Colon (tissue), 2 donors: ENCODE results near the gene DRD4.

Experiments
- FAIRE-seq: peaks from 2 replicates; lab custom pipeline; 2012; peaks lifted over from hg19 to GRCh38; lab: Jason Lieb, UNC
- donor health status: control.
- donor health status: control.

Gene DRD4

DNA sequence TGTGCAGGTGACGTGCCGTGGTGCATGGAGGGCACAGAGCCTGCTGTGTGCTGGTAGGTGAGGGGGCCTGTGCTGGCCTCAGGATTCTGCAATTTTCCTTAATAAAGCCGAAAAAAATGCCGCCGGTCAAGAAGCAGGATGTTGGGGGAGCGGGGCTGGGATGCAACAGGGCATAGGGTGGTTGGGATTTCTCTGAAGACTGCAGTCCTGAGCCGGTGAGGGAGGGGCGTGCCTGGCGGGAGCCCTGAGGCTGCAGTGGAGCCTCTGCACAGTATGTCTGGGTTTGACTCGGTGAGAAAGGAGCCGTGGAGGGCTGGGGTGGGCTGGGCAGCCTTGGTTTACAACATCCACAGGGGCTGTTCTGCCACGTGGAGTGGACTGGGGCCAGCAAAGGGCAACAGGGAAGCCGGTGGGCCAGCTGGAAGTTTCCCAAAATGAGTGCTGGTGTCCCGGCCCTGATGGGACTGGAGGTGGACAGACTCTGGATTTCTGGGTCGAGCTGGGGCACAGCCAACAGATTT is 13.7 kb upstream of the DRD4 start:
- FAIRE-seq, result no peak

DNA sequence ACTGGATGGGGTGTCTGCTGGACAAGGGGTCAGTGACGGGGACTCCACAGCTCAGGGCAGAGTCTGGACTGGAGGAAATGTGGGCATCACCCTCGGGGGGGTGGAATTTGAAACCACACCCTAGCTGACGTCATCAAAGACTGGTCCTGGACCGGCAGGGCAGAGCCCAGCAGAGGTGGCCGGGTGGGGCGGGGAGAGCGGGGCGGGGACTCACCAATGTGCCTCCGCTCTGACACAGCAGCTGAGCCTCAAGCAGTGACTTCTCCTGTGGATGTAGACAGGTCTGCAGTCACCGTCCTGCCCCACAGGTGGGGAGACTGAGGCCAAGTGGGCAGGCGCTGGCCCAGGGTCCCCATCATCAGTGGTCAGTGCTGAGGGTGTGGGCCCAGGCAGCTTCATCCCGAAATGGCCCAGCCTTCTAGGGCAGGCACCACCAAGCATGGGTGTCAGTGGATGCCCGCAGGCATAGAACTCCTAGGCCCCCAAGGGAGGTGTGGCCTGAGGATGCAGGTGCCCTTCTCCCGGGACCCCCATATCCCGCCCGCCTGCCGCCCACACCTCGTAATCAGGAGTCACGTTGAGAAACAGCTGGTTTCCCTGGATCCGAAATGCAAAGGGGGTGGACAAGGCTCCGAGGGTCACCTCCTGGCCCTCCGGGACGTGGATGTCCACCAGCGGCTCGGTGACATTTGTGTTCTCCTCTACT is 12.9 kb upstream of the DRD4 start:
- no peak for FAIRE-seq

DNA sequence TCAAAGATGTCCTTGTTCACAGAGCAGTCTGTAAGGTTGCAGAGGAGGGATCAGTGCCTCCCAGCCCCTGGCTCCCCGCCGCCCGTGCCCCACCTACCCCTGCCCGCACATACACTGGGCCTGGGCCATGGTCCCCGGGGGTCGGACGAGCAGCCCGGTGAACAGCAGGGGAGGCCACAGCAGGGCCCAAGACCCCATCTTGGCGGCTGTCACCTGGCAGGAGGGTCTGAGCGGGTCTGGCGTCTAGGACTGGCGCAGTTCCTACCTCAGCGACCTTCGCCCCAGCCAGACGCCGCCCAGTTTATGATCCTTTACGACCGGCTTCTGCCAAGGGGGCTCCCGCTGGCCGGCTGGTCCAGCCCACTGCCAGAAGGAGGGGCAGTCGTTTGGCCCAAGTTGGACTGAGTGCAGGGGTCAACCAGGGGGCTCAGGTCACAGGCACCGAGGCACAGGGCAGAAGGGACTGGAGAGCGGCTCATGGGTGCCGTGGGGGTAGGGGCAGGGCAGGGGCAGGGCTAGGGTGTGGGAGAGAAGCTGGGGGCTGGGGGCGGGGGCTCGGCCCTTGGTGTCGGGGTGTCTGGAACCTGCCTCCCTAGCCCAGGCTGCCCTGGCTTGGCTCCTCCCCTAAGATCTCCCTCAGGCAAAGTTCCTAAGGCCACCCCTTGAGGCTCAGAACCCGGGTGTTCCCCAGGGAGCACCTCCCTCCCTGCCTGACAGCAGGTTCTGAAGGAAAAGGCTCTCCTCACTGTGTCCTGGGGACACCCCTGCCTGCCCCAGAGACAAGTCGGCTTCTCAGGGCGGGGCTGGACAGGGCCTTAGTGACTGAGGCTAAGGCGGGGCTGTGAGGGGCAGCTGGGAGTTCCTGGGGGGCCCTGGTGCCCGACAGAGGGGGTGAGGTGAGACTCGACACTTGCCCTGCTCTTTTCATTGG is 12.1 kb upstream of the DRD4 start, which contains the start of gene CDHR5:
Gene CDHR5, minus strand, starts transcription at position 251 of the 931 bp plus-strand sequence. Its CDS starts 53 bp downstream, at position 198.
- no peak for FAIRE-seq

DNA sequence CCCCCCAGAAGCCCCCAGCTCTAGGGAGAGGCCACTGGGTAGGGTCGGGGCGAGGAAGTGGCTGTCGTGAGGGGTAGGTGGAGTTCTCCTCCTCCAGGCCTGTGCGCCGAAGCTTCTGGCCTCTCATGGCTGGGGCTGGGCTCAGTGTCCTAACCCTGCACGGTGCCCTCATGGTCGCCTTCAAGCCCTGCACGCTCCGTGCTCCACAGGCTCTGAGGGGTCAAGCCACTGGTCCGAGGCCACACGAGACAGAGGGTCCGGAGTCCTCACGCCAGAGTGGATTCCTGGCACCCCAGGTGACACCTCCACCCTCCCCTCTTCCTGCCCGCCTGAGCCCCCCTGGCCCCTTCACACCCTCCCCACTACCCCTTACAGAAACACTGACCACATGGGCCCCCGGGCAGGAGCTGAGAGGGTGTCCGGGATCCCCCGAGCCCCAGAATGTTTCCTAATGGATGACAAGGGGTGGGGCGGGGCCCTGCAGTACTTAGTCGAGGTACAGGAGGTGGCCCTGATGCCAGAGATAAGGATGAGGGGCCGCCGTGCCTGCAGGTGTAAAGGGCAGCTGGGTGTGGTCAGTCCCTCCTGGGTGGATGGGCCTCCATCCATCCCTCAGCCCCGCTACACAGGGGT is 11.3 kb upstream of the DRD4 start:
- FAIRE-seq, result no peak

DNA sequence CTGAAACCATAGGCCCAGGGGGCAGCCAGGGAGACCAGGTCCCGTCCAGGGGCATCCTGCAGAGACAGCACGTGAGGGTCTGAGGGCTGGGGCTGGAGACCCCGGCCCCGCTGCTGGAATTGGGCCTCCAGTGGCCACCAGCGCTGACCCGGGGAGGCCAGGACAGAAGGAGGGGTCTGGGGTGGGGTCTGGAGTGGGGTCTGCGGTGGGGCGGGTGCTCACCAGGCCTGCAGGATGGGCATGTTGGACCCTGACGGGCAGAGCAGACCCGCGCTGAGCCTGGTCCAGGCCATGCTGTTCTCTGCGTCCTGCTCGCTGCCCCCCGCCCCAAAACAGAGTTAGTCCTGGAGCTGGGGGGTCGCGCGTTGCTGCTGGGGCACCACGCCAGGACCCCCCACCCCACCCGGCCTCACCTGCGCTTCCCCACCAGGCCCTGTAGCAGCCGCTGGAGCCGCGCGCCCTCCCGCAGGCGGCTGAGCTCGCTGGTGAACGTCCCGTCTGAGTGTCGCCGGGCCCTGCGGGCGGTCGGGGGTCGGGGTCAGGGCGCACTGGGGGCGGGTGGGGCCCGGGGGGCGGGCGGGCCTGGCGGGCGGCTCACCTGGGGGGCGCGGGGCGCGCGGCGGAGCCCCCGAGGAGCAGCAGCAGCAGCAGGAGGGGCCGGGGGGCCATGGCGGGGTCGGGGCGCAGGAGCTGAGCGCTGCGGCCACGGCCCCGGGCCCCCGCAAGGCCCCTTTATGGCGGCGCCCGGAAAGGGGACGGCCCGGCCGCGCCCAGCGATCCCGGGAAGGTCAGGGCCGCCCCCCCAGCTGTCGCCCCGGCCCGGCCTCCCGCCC is 10.4 kb upstream of the DRD4 start, which contains the start of gene SCT:
Gene SCT, minus strand, starts transcription at position 707 of the 833 bp plus-strand sequence. Its CDS starts 38 bp downstream, at position 669.
- FAIRE-seq, result no peak

DNA sequence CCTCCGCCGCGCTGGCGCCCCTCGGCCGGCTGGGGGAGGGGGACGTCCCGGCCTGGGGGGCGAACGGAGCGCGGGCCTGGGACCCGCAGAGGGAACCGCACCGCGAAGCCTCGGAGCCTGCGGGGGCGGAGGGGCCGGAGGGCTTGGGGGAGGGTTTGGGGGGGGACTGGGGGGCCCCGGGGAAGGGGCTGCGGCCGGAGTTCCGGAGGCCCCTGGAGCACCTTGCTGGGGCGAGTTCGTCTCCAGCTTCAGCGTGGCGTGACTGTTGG is 9.8 kb upstream of the DRD4 start:
- no peak for FAIRE-seq

DNA sequence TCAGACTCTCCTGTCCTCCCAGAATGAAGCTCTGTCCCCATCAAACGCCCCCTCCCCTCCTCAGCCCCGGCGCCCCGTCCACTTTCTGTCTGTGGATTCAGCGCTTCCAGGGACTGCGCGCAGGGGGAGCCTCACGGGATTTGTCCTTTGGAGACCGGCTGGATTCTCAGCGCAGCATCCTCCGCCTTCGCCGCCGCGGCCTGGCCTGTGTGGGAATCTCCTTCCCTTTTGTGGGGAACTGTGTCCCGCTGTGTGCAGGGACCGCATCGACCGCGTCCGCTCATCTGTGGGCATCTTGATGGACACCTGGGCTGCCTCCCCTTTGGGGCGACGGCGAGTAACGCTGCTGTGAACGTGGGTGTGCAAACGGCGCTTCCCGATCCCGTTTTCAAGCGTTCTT is 9.0 kb upstream of the DRD4 start:
- no peak for FAIRE-seq

DNA sequence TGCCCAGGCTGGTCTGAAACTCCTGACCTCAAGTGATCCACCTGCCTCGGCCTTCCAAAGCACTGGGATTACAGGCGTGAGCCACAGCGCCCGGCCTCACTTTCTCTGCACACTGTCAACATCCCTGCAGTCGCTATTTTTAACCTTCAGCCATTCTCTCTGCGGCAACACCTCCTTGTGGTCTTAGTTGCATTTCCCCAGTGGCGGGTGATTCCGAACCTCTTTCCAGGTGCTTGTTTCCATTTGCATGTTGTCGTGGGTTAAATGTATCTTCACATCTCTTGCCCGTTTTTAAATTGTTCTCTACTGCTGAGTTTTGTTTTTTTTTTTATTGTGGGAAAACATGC is 7.9 kb upstream of the DRD4 start:
- FAIRE-seq, result no peak

DNA sequence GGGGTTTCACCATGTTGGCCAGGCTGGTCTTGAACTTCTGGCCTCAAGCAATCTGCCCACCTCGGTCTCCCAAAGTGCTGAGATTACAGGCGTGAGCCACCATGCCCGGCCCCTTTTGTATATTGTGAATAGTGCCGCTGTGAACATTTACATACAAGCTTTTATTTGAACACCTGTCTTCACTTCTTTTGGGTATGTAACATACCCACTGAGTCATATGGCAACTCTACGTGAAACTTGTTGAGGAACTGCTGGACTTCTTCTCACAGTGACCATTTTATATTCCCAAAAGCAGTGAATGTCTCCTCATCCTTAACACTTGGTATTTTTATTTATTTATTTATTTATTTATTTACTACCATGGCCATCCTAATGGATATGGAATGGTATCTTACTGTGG is 6.2 kb upstream of the DRD4 start:
- no peak for FAIRE-seq

DNA sequence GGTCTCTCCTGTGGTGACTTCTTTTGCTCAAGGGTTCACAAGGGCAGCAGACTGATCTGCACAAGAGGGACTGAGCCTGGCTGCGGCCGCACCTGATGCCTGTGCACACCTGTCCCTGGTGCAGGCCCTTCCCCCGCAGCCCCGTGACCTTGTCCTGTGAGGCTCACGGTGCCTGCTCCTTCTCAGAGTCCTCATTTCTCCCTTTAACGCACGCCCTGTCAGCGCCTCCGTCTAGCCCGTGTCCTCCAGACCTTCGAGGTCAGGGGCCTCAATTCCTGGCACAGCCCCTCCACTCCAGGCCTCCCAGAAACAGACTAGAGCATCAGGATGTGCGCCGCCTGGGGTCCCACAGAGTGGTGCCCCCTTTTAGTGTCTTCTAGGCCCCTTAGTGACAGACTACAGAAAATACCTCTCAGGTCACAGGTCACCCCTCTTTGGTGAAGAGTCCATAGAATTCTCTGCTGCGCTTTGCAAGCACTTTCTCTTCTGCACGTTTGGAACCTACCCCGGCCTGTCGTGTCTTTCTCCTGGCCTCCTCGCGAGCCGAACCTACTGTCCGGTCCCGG is 1.0 kb upstream of the DRD4 start:
- FAIRE-seq, result no peak

DNA sequence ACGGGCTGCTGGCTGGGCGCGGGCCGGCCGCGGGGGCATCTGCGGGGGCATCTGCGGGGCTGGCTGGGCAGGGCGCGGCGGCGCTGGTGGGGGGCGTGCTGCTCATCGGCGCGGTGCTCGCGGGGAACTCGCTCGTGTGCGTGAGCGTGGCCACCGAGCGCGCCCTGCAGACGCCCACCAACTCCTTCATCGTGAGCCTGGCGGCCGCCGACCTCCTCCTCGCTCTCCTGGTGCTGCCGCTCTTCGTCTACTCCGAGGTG is 194 bp downstream of the DRD4 start:
- FAIRE-seq, result no peak

DNA sequence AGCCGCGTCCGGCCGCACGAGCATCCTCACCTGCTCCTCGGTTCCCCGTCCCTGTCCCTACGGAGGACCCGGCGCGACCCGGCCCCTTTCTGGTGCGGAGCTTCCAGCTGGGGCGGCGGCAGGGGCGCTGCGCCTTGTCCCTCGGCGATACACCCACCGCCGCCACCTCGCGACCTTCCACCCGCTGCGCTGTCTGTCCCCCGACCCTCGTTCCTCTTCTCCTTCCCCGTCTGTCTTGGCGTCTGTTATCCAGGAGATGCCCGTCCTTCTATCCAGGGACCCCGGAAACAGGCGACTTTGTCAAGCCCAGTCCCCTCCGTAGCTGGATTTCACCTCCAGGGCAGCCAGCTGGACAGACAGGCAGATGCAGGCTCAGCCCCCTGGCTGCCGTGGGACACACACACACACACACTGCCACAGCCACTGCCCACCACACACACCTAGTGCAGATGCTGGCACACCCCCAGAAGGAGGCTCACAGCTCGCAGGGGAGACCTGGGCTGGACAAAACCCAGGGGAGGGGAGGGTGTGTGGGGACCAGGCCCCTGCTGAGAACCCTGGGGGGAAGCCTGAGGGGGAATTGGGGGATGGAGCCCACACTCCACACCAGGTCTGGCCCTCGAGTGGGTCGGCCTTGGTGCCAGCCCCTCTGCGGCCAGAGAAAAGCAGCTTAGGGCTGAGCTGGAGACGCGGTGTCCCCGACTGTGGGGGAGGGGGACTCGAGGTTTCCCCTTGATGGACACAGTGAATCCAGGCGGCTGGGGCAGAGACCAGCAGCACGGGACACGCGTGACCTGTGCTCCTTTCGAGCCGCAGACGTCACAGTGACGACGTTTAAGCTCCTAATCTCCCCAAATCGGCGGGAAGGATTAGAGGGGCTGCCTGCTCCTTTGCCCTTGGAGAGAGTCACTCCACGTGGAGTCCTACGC is 788 bp downstream of the DRD4 start:
- FAIRE-seq, result no peak

DNA sequence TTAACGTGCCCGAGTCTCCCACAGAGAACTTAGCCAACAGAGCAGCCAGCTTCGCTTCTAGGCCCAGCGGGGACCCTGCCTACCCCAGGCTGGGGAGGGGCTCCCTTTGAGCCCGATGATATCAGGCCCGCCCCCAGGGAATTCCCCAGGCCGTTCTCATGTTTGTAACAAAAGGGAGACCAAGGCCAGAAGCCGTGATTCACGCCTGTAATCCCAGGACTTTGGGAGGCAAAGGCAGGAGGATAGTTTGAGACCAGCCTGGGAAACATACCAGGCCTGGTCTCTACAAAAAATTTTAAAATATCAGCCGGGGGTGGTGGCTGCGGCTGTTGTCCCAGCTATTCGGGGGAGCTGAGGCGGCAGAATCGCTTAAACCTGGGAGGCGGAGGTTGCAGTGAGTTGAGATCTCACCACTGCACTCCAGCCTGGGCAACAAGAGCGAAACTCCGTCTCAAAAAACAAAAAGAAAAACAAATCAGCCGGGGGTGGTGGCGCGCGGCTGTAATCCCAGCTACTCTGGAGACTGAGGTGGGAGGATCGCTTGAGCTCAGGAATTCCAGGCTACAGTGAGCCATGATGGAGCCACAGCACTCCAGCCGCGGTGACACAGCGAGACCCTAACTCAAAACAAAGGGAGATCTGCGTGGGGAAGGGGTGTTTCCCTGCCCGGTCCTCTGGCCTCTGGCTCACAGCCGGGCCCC is 1.7 kb downstream of the DRD4 start:
- no peak for FAIRE-seq

DNA sequence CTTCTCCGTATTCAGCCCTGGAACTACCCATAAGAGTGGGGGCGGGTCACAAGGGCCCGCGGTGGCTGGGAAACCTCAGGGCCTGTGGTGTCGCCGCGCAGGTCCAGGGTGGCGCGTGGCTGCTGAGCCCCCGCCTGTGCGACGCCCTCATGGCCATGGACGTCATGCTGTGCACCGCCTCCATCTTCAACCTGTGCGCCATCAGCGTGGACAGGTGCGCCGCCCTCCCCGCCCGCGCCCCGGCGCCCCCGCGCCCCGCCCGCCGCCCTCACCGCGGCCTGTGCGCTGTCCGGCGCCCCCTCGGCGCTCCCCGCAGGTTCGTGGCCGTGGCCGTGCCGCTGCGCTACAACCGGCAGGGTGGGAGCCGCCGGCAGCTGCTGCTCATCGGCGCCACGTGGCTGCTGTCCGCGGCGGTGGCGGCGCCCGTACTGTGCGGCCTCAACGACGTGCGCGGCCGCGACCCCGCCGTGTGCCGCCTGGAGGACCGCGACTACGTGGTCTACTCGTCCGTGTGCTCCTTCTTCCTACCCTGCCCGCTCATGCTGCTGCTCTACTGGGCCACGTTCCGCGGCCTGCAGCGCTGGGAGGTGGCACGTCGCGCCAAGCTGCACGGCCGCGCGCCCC is 2.4 kb downstream of the DRD4 start:
- FAIRE-seq, result no peak

DNA sequence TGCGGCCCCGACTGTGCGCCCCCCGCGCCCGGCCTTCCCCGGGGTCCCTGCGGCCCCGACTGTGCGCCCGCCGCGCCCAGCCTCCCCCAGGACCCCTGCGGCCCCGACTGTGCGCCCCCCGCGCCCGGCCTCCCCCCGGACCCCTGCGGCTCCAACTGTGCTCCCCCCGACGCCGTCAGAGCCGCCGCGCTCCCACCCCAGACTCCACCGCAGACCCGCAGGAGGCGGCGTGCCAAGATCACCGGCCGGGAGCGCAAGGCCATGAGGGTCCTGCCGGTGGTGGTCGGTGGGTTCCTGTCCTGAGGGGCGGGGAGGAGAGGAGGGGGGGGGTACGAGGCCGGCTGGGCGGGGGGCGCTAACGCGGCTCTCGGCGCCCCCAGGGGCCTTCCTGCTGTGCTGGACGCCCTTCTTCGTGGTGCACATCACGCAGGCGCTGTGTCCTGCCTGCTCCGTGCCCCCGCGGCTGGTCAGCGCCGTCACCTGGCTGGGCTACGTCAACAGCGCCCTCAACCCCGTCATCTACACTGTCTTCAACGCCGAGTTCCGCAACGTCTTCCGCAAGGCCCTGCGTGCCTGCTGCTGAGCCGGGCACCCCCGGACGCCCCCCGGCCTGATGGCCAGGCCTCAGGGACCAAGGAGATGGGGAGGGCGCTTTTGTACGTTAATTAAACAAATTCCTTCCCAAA is 3.1 kb downstream of the DRD4 start:
- FAIRE-seq, result no peak

DNA sequence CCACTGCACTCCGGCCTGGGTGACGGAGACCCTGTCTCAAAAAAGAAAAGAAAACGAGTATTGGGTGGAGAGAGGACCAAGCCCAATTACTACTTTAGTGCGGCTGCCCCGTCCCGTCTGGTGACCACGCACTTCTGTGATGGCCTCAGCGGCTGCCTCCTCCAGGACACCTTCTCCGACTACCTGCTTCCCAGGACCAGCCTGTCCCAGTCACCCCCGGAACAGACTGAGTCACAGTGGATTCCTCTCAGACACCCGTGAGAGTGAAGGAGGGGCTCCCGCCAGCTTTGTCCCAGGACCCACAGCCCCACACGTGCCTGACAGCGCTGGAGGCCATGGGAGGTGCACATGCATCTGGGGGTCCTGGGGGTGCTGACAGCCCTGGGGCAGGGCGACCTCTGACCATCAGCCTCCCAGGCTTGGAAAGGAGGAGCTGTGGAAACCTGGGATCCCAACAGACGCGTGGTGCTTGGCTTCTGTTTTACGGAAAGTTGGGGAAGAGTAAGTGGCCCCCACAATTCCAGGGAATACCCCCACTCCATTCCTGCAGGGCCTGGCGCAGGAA is 4.8 kb downstream of the DRD4 start:
- FAIRE-seq, result no peak

DNA sequence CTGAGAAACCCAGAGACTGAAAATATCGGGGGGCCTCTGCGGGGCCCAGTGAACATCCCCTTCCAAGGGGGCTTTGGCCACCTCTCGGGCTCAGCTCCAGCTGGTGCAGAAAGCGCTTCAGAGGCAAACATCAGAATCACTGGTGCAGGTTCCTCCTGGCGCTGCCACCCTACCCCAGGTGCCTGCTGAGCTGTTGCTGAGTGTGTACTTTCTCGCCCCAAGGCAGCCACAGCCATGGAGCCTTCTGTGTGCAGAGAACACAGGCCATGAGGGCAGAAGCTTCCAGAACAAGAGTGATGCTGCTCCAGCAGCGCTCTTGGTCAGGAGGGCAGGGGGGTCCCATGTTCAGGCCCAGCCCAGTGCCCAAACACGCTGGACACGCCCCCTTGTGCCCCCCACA is 6.3 kb downstream of the DRD4 start:
- no peak for FAIRE-seq

DNA sequence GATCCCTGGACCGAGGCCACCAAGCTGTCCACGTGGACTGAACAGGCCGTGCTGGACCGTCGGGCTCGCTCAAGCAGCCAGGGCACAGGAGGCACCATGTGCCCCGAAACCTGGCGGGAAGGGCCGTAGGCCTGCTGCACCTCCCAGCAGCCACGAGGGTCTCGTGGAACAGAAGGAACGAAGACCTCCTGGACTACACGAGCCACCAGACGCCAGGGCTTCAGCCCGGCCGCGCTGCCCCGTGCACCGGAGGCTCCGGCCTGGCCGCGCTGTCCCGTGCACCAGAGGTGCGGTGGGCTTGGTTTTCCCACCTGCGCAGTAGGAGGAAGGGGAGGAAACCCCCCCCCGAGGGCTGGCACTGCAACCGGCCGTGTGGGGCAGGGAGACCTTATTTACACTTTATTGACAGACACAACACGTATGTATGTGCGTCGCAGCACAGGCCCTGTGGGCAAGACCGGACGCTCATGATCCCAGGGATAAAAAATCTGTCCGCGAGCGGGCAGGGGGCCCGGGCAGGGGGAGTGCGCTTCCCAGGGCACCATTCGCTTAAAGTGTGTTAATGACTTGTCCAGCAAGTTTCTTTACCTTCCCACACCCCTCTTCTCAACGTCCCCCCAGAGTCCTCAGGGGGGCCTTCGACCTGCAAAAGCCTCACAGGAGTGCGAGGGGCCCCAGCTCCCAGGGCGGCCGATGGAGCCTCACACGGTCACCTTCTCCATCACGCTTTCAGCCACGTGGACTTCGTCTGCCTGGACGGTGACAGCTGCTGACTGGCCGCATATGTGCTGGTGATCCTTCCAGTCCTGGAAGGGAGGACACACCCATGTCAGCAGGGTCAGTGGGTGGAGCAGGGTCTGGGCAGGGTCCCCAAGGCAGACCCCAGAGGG is 7.0 kb downstream of the DRD4 start:
- FAIRE-seq, result no peak
